ENCODE data around the gene UNC5CL. TPM values are rescaled to one million over a fixed set of nuclear protein-coding genes. Genes with fewer than 3 reads are reported as not detected.

UNC5CL gene
- total RNA-seq, 2 experiments from 2014 or later: 2.4 to 2.5 TPM

DNA sequence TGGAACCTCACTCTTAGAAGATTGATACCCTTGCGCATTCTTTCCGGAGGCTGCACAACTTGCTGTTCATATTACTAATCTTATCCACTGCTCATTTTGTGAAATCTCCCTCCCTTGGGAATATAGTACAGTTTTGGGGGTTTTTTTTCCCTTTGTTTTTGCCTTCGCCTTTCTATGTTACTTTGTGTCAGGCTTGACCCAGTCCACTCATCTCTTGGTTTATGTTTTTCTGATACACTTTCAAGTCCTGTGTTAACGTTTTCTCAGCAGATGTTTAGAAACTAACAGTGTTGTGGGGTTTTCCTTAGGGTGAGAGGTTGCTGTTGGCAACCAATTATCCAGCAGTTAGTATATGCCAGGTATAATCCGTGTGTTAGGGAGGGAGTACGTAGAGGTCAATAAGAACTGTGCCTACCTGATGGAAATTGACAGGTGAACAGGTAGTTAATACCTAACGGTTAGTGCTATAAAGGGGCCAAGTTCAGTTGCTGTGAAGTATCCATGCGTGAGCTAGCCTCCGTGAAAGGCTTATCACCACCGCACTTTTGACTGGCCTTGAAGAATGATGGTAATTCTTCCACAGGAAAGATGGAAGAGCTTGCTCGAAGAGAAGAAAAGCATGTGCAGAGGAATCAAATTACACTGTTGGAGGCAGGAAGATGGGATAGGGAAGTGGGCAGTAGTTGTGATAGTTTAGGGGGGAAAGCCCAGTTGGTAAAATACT, 35.1 kb upstream of the UNC5CL start:
- H3K36me3 Mint-ChIP-seq: peaks cover 28% of the 10 kb centered on the region
- no peaks in the 10 kb centered on the region for H3K27me3 Mint-ChIP-seq
- intact Hi-C loops (cut with micrococcal nuclease): loop anchor here (2.0 to 5.0 kb wide), 5 partner anchors 108 to 1959 kb away; partner anchors contain the start of genes FOXP4, KCNK5, SAYSD1 and TFEB
- peaks cover 56% of the 10 kb centered on the region for H3K4me1 Mint-ChIP-seq (ENCODE audit: low read depth)
- H3K4me3 Mint-ChIP-seq: peak overlapping the region; percentile 91
- DNase-seq: no peak
- peak overlapping the region; percentile 95 for H3K27ac Mint-ChIP-seq
- H3K9me3 Mint-ChIP-seq: no peaks in the 10 kb centered on the region
- ChIA-PET POLR2A (no interaction called here), CTCF (interaction anchor here (0.6 to 1.5 kb wide), 2 partner anchors 8 to 108 kb away, joined by 6 to 8 read pairs; no protein-coding TSS in a partner anchor)

DNA sequence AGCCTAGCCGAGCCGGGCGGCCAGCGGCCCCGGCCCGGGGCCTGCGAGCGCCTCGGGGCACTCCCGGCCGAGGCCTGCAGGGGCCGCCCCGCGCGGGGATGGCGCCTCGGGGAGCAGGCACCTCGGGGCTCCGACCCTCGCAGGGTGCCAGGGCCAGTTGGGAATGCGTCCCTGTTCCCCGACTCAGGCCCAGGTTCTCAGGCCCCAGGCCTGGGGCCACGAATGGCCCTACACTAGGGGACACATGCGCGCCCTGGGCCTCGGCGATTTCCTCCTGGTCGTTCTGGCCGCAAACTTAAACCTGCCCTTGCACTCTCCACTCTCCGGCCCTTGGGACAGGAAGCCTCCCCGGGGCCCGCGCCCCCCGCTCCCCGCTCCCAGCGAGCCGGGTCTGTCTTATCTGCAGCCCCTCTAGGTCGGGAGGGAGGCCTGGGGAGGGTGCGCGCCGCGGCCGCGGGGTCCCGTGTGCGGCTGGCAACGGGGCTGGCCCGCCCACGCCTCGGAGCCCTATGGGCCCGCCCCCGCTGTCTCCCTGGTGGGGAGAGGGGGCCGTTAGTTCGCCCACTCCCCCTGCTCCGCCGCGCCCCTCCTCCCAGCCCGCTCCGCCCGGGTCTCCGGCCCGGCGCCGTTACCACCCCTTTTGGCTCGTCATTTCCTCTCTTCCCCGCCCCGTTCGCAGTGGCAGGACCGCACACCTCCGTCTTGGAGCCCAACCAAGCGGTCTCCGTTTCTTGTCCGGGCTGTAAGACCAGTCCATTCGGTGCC, 34.4 kb upstream of the UNC5CL start:
- H3K9me3 Mint-ChIP-seq: no peaks in the 10 kb centered on the region
- H3K4me3 Mint-ChIP-seq: peak overlapping the region; percentile 91
- peaks cover 51% of the 10 kb centered on the region for H3K4me1 Mint-ChIP-seq (ENCODE audit: low read depth)
- intact Hi-C loops (cut with micrococcal nuclease): loop anchor here (2.0 to 5.0 kb wide), 5 partner anchors 109 to 1959 kb away; partner anchors contain the start of genes FOXP4, KCNK5, SAYSD1 and TFEB
- peak; percentile 89 for DNase-seq
- ChIA-PET POLR2A (interaction anchor here (1.0 kb wide), 1 partner anchor 31 kb away, joined by 3 read pairs; no protein-coding TSS in a partner anchor), CTCF (interaction anchor here (1.1 to 1.7 kb wide), 3 partner anchors 34 to 109 kb away, joined by 4 to 7 read pairs (median 6); partner anchors contain the start of gene UNC5CL)
- H3K27me3 Mint-ChIP-seq: no peaks in the 10 kb centered on the region
- peaks cover 24% of the 10 kb centered on the region for H3K36me3 Mint-ChIP-seq
- peak overlapping the region; percentile 95 for H3K27ac Mint-ChIP-seq

DNA sequence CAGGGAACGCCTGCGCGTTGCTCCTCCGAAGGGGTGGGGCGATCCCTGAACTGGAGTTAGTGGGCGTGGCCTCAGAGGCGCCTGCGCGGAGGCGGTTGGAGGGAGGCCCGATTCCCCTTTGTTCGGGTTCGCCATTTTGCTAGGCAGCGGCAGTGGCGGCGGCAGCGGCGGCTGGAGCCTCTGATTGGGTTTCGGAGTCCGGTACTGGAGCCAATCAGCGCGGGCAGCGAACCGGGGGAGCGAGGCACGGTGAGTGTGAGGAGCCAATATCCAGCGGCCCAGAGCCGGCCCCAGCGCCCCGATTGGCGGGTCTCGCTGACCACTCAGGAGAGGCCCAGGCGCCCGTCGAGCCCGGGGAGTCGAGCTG, 33.8 kb upstream of the UNC5CL start, which contains the start of gene NFYA:
Gene NFYA (plus strand): TSS at position 139 of the 367 bp plus-strand sequence. CDS start 6,116 bp downstream, outside the sequence.
- Mint-ChIP-seq H3K36me3 (peaks cover 26% of the 10 kb centered on the region), H3K27me3 (no peaks in the 10 kb centered on the region), H3K9me3 (no peaks in the 10 kb centered on the region), H3K4me1 (ENCODE audit: low read depth) (peaks cover 52% of the 10 kb centered on the region), H3K27ac (peak within 1 kb of the TSS; percentile 98), H3K4me3 (peak within 1 kb of the TSS; percentile 93)
- ChIA-PET POLR2A (interaction anchor here (1.0 kb wide), 1 partner anchor 31 kb away, joined by 3 read pairs; no protein-coding TSS in a partner anchor), CTCF (interaction anchor here (1.1 to 1.7 kb wide), 3 partner anchors 33 to 110 kb away, joined by 4 to 7 read pairs (median 6); partner anchors contain the start of gene UNC5CL)
- intact Hi-C loops (cut with micrococcal nuclease): loop anchor here (1.0 to 5.0 kb wide), 8 partner anchors 46 to 1958 kb away; partner anchors contain the start of genes FOXP4, KCNK5, SAYSD1 and TFEB
- DNase-seq: no peak

- DNase-seq: peak; percentile 100
- H3K27me3 Mint-ChIP-seq: no peaks in the 10 kb centered on the region
- peak within 1 kb of the TSS; percentile 93 for H3K4me3 Mint-ChIP-seq
- peaks cover 51% of the 10 kb centered on the region for H3K4me1 Mint-ChIP-seq (ENCODE audit: low read depth)
- intact Hi-C loops (cut with micrococcal nuclease): loop anchor here (1.0 to 5.0 kb wide), 8 partner anchors 45 to 1957 kb away; partner anchors contain the start of genes FOXP4, KCNK5, SAYSD1 and TFEB
- H3K9me3 Mint-ChIP-seq: no peaks in the 10 kb centered on the region
- H3K36me3 Mint-ChIP-seq: peaks cover 32% of the 10 kb centered on the region
- ChIA-PET POLR2A (interaction anchor here (1.0 kb wide), 1 partner anchor 32 kb away, joined by 3 read pairs; no protein-coding TSS in a partner anchor), CTCF (interaction anchor here (1.1 to 1.7 kb wide), 4 partner anchors 33 to 110 kb away, joined by 3 to 7 read pairs (median 5); partner anchors contain the start of gene UNC5CL)
- peak within 1 kb of the TSS; percentile 98 for H3K27ac Mint-ChIP-seq
Observed at GRCh38 chr6:41071923-41072835, 33.2 kb upstream of the UNC5CL start, which contains the start of gene OARD1. Gene OARD1 (minus strand): TSS chr6:41072356. CDS start chr6:41071634, 722 bp downstream.

DNA sequence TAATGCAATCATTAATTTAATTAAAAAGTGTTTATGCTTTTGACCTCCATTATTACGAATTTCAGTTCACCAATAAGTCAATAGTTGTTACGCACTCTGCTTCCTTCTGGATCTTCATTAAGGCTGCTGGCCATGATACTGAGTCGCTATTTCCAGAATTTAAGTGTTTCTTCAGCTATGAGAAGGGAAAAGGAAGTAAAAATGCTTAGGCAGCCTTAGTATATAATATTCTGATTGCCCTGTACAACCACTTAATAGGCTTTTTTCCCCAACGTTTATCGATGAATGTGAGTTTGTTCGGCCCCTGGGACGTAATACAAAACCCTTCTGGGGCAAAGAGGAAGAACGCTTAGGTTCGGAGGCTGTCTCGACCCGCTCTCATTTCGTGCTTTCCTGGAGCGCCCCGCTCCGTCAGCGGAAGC, 32.5 kb upstream of the UNC5CL start:
- Mint-ChIP-seq H3K27ac (peak overlapping the region; percentile 98), H3K4me1 (ENCODE audit: low read depth) (peaks cover 54% of the 10 kb centered on the region), H3K9me3 (no peaks in the 10 kb centered on the region), H3K4me3 (peak overlapping the region; percentile 93), H3K27me3 (no peaks in the 10 kb centered on the region), H3K36me3 (peaks cover 39% of the 10 kb centered on the region)
- intact Hi-C loops (cut with micrococcal nuclease): loop anchor here (5.0 kb wide), 3 partner anchors 111 to 1844 kb away; partner anchors contain the start of genes FOXP4 and KCNK5
- POLR2A ChIA-PET: no interaction called here
- CTCF ChIA-PET: interaction anchor here (0.6 to 2.0 kb wide), 4 partner anchors 31 to 111 kb away, joined by 3 to 8 read pairs (median 4); no protein-coding TSS in a partner anchor
- DNase-seq: no peak

DNA sequence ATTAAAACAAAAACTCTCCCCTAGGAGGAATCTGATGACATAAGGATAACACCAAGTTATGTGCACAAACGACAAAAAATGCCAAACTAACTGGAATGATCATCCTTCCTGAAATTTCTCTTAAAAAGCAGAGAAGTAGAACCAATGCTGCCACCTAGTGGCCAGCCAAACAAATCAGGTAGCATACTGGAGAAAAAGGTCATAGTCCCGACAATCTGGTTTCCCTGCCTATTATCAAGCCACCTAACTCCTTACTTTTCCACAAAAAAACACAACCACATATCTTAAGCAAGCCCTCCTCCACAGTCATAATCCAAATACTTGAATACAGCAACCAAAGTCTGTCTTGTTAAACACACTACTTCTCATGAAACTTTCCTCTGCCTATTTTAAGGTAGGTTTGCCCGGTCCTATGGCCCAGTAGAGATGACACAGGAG, 27.9 kb upstream of the UNC5CL start:
- Mint-ChIP-seq H3K27me3 (no peaks in the 10 kb centered on the region), H3K36me3 (peaks cover 51% of the 10 kb centered on the region), H3K4me3 (no peak overlapping the region), H3K4me1 (ENCODE audit: low read depth) (peaks cover 32% of the 10 kb centered on the region), H3K9me3 (no peaks in the 10 kb centered on the region), H3K27ac (peak overlapping the region; percentile 13)
- intact Hi-C loops (cut with micrococcal nuclease): no loop called here
- POLR2A ChIA-PET: no interaction called here
- CTCF ChIA-PET: interaction anchor here (1.0 to 2.0 kb wide), 4 partner anchors 10 to 136 kb away, joined by 3 to 6 read pairs (median 5); no protein-coding TSS in a partner anchor
- peak; percentile 68 for DNase-seq

DNA sequence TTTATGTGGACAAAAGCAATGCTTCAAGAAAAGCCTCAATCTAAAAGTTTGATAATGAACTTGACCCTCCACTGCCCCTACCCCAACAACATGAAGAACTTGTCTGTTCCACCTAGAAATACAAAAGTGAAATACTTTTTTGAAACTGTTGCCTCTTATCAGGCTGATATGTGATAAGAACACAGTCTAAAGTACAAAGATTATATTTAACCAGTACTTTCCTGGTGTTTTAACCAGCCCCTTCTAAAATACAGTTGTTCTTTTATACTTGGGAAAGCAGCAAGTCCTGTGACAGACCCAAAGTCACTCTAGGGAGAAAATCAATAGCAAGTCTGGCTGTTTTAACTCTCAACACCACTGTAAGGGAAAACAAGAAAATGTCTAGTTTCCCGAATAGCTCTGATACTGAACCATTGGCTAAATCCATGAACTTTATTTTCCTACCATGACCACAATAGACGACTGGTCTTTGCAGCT, 26.6 kb upstream of the UNC5CL start:
- Mint-ChIP-seq H3K4me3 (no peak overlapping the region), H3K27ac (no peak overlapping the region), H3K36me3 (peaks cover 50% of the 10 kb centered on the region), H3K9me3 (no peaks in the 10 kb centered on the region), H3K27me3 (no peaks in the 10 kb centered on the region), H3K4me1 (ENCODE audit: low read depth) (peaks cover 23% of the 10 kb centered on the region)
- intact Hi-C loops (cut with micrococcal nuclease): no loop called here
- POLR2A ChIA-PET: no interaction called here
- no peak for DNase-seq
- CTCF ChIA-PET: interaction anchor here (0.7 to 1.1 kb wide), 4 partner anchors 9 to 37 kb away, joined by 3 to 9 read pairs (median 6); no protein-coding TSS in a partner anchor

- Mint-ChIP-seq H3K9me3 (no peaks in the 10 kb centered on the region), H3K27me3 (no peaks in the 10 kb centered on the region), H3K27ac (no peak overlapping the region), H3K4me3 (no peak overlapping the region), H3K36me3 (peaks cover 48% of the 10 kb centered on the region), H3K4me1 (ENCODE audit: low read depth) (peaks cover 19% of the 10 kb centered on the region)
- ChIA-PET CTCF (interaction anchor here (0.8 kb wide), 1 partner anchor 38 kb away, joined by 4 read pairs; no protein-coding TSS in a partner anchor), POLR2A (no interaction called here)
- no peak for DNase-seq
- intact Hi-C loops (cut with micrococcal nuclease): no loop called here
Observed at GRCh38 chr6:41064841-41065240, 25.8 kb upstream of the UNC5CL start.

DNA sequence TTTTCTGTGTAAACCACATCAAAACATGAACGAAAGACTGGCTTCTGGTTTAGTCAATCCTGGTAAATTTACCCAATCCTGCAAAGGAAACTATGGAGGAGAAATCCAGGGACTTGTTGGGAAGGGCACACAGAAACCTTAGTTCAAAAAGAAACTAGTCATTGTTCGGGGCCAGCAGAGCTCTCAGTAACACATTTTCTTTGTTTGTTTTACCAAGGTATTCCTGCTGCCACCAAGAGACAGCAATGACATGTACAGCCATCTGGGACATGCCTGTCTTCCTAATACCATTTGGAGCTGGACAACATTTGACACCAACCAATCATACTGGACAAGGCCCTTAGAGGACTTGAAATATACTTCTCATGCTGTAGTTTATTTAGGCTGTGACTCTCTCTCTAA, 24.9 kb upstream of the UNC5CL start:
- Mint-ChIP-seq H3K4me3 (no peak overlapping the region), H3K4me1 (ENCODE audit: low read depth) (peaks cover 15% of the 10 kb centered on the region), H3K27me3 (no peaks in the 10 kb centered on the region), H3K9me3 (no peaks in the 10 kb centered on the region), H3K27ac (no peak overlapping the region), H3K36me3 (peaks cover 45% of the 10 kb centered on the region)
- ChIA-PET CTCF (interaction anchor here (0.9 kb wide), 1 partner anchor 25 kb away, joined by 3 read pairs; the partner anchor contains the start of gene UNC5CL), POLR2A (no interaction called here)
- intact Hi-C loops (cut with micrococcal nuclease): no loop called here
- DNase-seq: no peak

GRCh38 chr6:41062056-41062455, 23.0 kb upstream of the UNC5CL start:
- no peak overlapping the region for H3K27ac Mint-ChIP-seq
- H3K27me3 Mint-ChIP-seq: no peaks in the 10 kb centered on the region
- peaks cover 36% of the 10 kb centered on the region for H3K36me3 Mint-ChIP-seq
- H3K9me3 Mint-ChIP-seq: no peaks in the 10 kb centered on the region
- intact Hi-C loops (cut with micrococcal nuclease): no loop called here
- POLR2A ChIA-PET: no interaction called here
- H3K4me3 Mint-ChIP-seq: no peak overlapping the region
- DNase-seq: no peak
- peaks cover 7% of the 10 kb centered on the region for H3K4me1 Mint-ChIP-seq (ENCODE audit: low read depth)
- CTCF ChIA-PET: interaction anchor here (1.4 kb wide), 1 partner anchor 120 kb away, joined by 3 read pairs; no protein-coding TSS in a partner anchor
